Left cardiac atrium (tissue), 4 donors: Measurements from ENCODE around the gene TSPO. TPM values are rescaled to one million over a fixed set of nuclear protein-coding genes. Genes with fewer than 3 reads are reported as not detected.

Source experiments
- ATAC-seq, 2 donors: fragments of 200-7000 bp; cut with Tn5 transposase; one replicate each; pipeline ENCODE4 v1.9.1; 2020; ENCODE audit warnings: mild to moderate bottlenecking in 2 of 2, moderate library complexity in 2 of 2
- DNase-seq: peaks from one replicate; pipeline ENCODE4 v3.0.0-alpha.2; 2020
- intact Hi-C, 2 donors: fragments of 100-400 bp; cut with DNase I; formaldehyde crosslinking; loops; one replicate each; pipeline versions ENCODE4 v1.14.1 to v1.15.1; 2022 to 2023
- total RNA-seq, 2 donors: library from RNA; stranded (reverse); fragmentation: NEBNext Ultra II Directional; extraction: Animal tissue kit (Norgen Biotek cat#: 25700); gene quantifications; one replicate each; pipeline ENCODE4 v1.2.1, GENCODE V29; 2021
- donor health status: DM: no; HTN: yes; CAD: no.
- donor health status: DM: no; HTN: yes; CAD: no; lungs with severe emphysema.
- donor health status: DM: yes; HTN: yes; CAD: no.
- donor health status: Dilated cardiomyopathy.

The TSPO gene
- total RNA-seq, 2 donors from 2014 or later = 96.2 to 147 TPM

GRCh38 chr22:43207849-43208702 is 56.7 kb downstream of the TSPO start:
- ATAC-seq (no peak), DNase-seq (no peak)
- intact Hi-C loops = no loop called here

- no peak for ATAC-seq
- no peak for DNase-seq
- intact Hi-C loops = no loop called here
Measured at GRCh38 chr22:43208703-43209522, 57.6 kb downstream of the TSPO start.

- ATAC-seq = no peak
- intact Hi-C loops = no loop called here
Measured at GRCh38 chr22:43209523-43209890, 58.1 kb downstream of the TSPO start.

GRCh38 chr22:43209971-43210370 is 58.6 kb downstream of the TSPO start:
- DNase-seq = no peak
- intact Hi-C loops = no loop called here
- no peak for ATAC-seq

More at GRCh38 chr22:43209523-43209890, 58.1 kb downstream of the TSPO start:
- no peak for DNase-seq

GRCh38 chr22:43210631-43211515 is 59.5 kb downstream of the TSPO start:
- ATAC-seq (no peak), DNase-seq (no peak)
- intact Hi-C loops = no loop called here

DNA sequence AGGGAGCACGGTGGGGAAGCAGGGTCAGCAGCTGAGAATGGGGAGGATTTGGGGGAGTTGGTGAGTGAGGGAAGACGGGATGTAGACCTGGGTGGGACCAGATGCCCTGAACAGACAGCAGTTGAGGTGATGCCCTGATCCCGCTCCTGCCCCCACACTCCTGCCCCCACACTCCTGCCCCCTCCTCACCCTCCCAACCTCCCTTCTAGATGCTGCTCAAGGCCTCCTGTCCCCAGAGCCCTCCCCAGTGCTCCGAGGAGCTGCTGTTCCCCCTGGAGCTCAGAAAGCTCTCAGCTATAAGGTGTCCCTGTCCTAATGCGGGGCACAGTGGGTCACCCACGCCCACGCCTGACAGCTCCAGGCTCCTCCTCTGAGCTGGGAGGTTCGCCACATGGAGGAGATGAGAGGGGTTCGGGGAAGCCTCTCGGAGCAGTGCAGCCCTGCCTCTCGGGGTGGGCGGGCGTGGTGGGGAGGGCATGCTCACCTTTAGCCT is 60.6 kb downstream of the TSPO start:
- intact Hi-C loops = no loop called here
- DNase-seq = no peak
- no peak for ATAC-seq

DNA sequence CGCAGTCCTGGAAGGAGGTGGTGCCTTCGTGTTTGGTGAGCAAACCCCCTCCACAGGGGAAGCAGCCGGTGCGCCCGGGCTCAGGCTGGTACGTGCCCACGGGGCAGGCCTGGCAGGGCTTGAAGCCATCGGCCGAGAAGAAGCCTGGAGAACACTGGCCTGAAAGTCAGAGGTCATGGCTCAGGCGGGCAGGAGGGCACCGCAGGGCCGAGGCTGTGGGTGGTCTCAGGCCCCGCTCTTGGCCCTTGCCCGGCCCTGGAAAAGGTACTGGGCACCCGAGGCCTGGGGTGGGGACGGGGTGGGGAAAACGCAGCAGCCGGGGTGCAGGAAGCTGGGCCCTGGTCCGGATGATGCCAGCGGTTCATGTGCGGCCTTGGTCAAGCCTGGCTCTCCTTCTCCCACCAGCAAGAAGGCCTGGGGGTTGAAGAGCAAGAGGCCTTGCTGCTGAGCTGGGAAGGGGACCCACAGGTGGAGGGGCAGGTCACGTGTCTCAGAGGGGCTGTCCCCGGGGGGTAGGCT is 61.1 kb downstream of the TSPO start:
- intact Hi-C loops = no loop called here
- ATAC-seq (no peak), DNase-seq (no peak)

Other genes starting within 250 kb of the TSPO start
- 10 to 100 TPM; 55.8 to 62.9 TPM for gene PACSIN2, start 136.4 kb upstream of the TSPO start, total RNA-seq
- gene TTLL1, start 62.2 kb upstream of the TSPO start, total RNA-seq = 1 to 10 TPM; 4.2 to 5.7 TPM
- gene BIK, start 40.8 kb upstream of the TSPO start, total RNA-seq = not detected
- gene MCAT, start 8.2 kb upstream of the TSPO start, total RNA-seq = 10 to 100 TPM; 10.4 to 12.7 TPM
- gene TTLL12, start 35.6 kb downstream of the TSPO start, total RNA-seq = 10 to 100 TPM in 1 of 2 donors, 1 to 10 TPM in 1; 9.3 to 10.3 TPM
- gene SCUBE1, start 191.8 kb downstream of the TSPO start, total RNA-seq = 1 to 10 TPM in 1 of 2 donors, under 1 TPM in 1; 0.97 to 3.3 TPM